Vagina (tissue), 2 donors: ENCODE measurements around the gene ZNF732. TPM values are rescaled to one million over a fixed set of nuclear protein-coding genes. Genes with fewer than 3 reads are reported as not detected.
"Not testable (repeated sequence)": the region's sequence is repeated elsewhere in the genome, so short reads cannot be mapped to it uniquely, and the experiment has no call there.

Experiments used
- DNase-seq, 2 donors: peaks; one replicate each; pipeline ENCODE4 v3.0.0-alpha.2; 2017; ENCODE audit errors: extremely low spot score in 2 of 2
- H3K27ac ChIP-seq: fragments of 200-600 bp; sonication (generic); one replicate; pipeline ENCODE4 v1.5.1; 2019
- H3K27me3 ChIP-seq: fragments of 200-600 bp; sonication (generic); one replicate; pipeline ENCODE4 v1.5.1; 2019
- H3K36me3 ChIP-seq, 2 donors: fragments of 200-600 bp; sonication (generic); one replicate each; pipeline ENCODE4 v1.5.1; 2017 to 2019
- H3K4me1 ChIP-seq: fragments of 200-600 bp; sonication (generic); one replicate; pipeline ENCODE4 v1.5.1; 2019
- H3K4me3 ChIP-seq, 2 donors: fragments of 200-600 bp; sonication (generic); 1 replicate in 1 of 2; 2 replicates in 1 of 2; pipeline ENCODE4 v1.5.1; 2016 to 2019
- H3K9me3 ChIP-seq: fragments of 200-600 bp; sonication (generic); one replicate; pipeline ENCODE4 v1.5.1; 2019
- POLR2A ChIP-seq, 2 donors: fragments of 450-650 bp; IDR thresholded peaks; one replicate each; pipeline ENCODE4 v1.6.1; 2017; ENCODE audit warnings: antibody characterized with exemption in 2 of 2, mild to moderate bottlenecking in 2 of 2, moderate library complexity in 2 of 2
- POLR2AphosphoS5 ChIP-seq, 2 donors: sonication (generic); formaldehyde crosslinking; IDR thresholded peaks; one replicate each; pipeline ENCODE4 v1.9.0; 2017; ENCODE audit warnings: antibody characterized with exemption in 2 of 2, mild to moderate bottlenecking in 2 of 2, low read depth in 1 of 2; ENCODE audit not compliant: insufficient read depth in 1 of 2
- intact Hi-C: fragments of 100-400 bp; cut with DNase I; formaldehyde crosslinking; loops from one replicate; pipeline ENCODE4 v1.15.1; 2023
- total RNA-seq: library from RNA; depleted of rRNA; stranded (reverse); fragments of >200 nt; gene quantifications from one replicate; pipeline ENCODE4 v1.2.3, GENCODE V29; 2016
- TF ChIP-seq, protein P1 (sequence below), 3 experiments: fragments of 450-650 bp in 2 of 3; fragments of 200-600 bp in 1 of 3; sonication (generic) in 1 of 3; IDR thresholded peaks; one replicate each; pipeline ENCODE4 v1.5.1; 2017 to 2019; ENCODE audit warnings: antibody characterized with exemption in 3 of 3, mild to moderate bottlenecking in 2 of 3, moderate library complexity in 2 of 3

The ZNF732 gene
- total RNA-seq, 1 donor from 2014 or later = 0.98 TPM

DNA sequence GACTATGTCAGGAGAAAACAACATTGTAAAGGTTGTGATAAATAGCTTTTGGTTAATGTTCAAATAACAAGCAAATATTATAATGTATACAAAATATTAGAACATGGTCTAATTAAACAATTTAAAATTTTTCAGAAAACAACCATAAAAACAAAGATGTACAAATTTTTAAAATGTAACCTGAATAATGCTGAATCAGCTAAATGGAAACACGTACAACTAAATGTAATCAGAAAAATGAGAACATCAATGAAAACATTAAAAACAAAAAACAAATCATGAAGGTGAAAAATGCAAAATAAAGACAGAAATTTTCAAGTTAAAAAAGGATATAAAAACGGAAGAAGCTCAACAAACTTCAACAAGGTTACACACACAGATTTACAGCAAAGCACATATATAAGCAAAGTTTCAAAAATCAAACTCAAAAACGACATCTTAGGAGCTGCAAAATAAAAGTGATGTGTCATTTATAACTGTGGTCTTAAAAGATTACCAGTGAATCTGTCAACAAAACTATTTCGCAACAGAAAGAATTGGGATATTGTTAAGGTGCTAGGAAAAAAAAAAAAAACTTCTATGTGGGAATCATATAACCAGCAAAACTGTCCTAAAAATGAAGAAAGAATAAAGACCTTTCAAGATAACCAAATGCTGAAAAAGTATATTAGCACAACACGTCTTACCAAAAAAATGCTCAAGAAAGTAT is 31.8 kb downstream of the ZNF732 start:
- Histone ChIP-seq H3K4me1 (no peaks in the 10 kb centered on the region), H3K36me3 (peaks cover 0 to 24% of the 10 kb centered on the region in 2 donors), H3K27ac (no peak overlapping the region), H3K27me3 (no peaks in the 10 kb centered on the region), H3K9me3 (peaks cover 57% of the 10 kb centered on the region), H3K4me3 (no peak overlapping the region)
- TF ChIP-seq POLR2A (IDR thresholded peaks at IDR 0.05) (no peak), POLR2AphosphoS5 (IDR thresholded peaks at IDR 0.05; ENCODE audit: insufficient read depth in 1 of 2, low read depth in 1 of 2) (no peak)
- TF ChIP-seq, protein P1, sequence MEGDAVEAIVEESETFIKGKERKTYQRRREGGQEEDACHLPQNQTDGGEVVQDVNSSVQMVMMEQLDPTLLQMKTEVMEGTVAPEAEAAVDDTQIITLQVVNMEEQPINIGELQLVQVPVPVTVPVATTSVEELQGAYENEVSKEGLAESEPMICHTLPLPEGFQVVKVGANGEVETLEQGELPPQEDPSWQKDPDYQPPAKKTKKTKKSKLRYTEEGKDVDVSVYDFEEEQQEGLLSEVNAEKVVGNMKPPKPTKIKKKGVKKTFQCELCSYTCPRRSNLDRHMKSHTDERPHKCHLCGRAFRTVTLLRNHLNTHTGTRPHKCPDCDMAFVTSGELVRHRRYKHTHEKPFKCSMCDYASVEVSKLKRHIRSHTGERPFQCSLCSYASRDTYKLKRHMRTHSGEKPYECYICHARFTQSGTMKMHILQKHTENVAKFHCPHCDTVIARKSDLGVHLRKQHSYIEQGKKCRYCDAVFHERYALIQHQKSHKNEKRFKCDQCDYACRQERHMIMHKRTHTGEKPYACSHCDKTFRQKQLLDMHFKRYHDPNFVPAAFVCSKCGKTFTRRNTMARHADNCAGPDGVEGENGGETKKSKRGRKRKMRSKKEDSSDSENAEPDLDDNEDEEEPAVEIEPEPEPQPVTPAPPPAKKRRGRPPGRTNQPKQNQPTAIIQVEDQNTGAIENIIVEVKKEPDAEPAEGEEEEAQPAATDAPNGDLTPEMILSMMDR (IDR thresholded peaks at IDR 0.05) = no peak
- intact Hi-C loops = no loop called here
- no peak for DNase-seq

DNA sequence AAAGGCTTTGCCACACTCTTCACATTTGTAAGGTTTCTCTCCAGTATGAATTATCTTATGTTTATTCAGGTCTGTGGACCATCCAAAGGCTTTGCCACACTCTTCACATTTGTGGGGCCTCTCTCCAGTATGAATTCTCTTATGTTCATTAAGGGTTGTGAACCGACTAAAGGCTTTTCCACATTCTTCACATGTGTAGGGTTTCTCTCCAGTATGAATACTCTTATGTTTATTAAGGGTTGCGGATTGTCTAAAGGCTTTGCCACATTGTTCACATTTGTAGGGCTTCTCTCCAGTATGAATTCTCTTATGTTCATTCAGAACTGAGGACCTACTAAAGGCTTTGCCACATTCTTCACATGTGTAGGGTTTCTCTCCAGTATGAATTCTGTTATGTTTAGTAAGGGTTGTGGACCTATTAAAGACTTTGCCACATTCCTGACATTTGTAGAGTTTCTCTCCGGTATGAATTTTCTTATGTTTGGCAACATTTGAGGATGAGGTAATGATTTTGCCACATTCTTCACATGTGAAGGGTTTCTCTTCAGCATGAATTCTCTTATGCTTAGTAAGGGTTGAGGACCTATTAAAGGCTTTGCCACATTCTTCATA is 33.7 kb downstream of the ZNF732 start:
- intact Hi-C loops = no loop called here
- Histone ChIP-seq H3K9me3 (peaks cover 61% of the 10 kb centered on the region), H3K27me3 (no peaks in the 10 kb centered on the region), H3K36me3 (peaks cover 0 to 33% of the 10 kb centered on the region in 2 donors), H3K27ac (no peak overlapping the region), H3K4me1 (no peaks in the 10 kb centered on the region), H3K4me3 (no peak overlapping the region)
- TF ChIP-seq, protein P1 (IDR thresholded peaks at IDR 0.05) = no peak
- TF ChIP-seq POLR2AphosphoS5 (IDR thresholded peaks at IDR 0.05; ENCODE audit: insufficient read depth in 1 of 2, low read depth in 1 of 2) = no peak
- TF ChIP-seq POLR2A (IDR thresholded peaks at IDR 0.05) = no peak
- no peak for DNase-seq

DNA sequence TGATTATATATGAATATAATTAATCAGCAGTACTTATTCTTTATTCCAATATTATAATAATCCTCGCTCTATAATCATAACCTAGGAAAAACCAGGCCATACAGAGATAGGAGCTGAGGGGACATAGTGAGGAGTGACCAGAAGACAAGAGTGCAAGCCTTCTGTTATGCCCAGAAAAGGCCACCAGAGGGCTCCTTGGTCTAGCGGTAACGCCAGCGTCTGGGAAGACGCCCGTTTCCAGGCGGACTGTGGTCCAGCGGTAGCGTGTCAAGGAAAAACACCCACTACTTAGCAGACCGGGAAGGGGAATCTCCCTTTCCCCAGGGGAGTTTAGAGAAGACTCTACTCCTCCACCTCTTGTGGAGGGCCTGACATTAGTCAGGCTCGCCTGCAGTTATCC is 46.0 kb downstream of the ZNF732 start:
- H3K4me3 ChIP-seq, H3K4me1 ChIP-seq, DNase-seq, intact Hi-C loops, H3K27ac ChIP-seq, H3K27me3 ChIP-seq: not testable (repeated sequence)
- Histone ChIP-seq H3K9me3 (peaks cover 50% of the 10 kb centered on the region), H3K36me3 (peaks cover 0 to 18% of the 10 kb centered on the region in 2 donors)

DNA sequence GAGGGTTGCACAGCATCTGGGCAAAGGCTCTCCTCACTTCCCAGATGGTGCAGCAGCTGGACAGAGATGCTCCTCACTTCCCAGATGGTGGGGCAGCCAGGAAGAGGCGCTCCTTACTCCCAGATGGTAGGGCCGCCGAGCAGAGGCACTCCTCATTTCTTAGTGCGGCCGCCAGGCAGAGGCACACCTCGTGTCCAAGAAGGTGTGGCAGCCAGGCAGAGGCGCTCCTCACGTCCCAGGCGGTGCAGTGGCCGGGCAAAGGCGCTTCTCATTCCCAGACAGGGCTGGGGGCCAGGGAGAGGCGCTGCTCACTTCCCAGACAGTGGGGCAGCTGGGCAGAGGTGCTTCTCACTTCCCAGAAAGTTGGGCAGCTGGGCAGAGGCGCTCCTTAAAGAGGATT is 48.8 kb downstream of the ZNF732 start:
- no peak for TF ChIP-seq POLR2A (IDR thresholded peaks at IDR 0.05)
- no peak for TF ChIP-seq POLR2AphosphoS5 (IDR thresholded peaks at IDR 0.05; ENCODE audit: insufficient read depth in 1 of 2, low read depth in 1 of 2)
- TF ChIP-seq, protein P1 (IDR thresholded peaks at IDR 0.05) = no peak
- Histone ChIP-seq H3K36me3 (peaks cover 0 to 25% of the 10 kb centered on the region in 2 donors), H3K9me3 (peaks cover 54% of the 10 kb centered on the region), H3K27ac (no peak overlapping the region), H3K27me3 (no peaks in the 10 kb centered on the region), H3K4me3 (no peak overlapping the region), H3K4me1 (no peaks in the 10 kb centered on the region)
- intact Hi-C loops = no loop called here
- no peak for DNase-seq

DNA sequence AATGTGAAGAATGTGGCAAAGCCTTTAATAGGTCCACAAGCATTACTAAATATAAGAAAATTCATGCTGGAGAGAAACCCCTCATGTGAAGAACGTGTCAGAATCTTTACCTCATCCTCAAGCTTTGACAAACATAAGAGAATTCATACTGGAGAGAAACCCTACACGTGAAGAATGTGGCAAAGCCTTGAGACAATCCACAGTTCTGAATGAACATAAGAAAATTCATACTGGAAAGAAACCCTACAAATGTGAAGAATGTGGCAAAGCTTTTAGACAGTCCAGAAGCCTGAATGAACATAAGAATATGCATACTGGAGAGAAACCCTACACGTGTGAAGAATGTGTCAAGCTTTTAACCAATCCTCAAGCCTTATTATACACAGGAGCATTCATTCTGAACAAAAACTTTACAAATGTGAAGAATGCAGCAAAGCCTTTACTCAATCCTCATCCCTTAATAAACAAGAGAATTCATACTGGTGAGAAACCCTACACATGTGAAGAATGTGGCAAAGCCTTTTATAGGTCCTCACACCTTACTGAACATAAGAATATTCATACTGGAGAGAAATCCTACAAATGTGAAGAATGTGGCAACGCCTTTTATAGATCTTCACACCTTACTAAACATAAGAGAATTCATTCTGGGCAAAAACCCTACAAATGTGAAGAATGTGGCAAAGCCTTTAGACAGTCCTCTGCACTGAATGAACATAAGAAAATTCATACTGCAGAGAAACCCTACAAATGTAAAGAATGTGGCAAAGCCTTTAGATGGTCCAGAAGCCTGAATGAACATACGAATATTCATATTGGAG is 51.1 kb downstream of the ZNF732 start:
- no peak for TF ChIP-seq POLR2AphosphoS5 (IDR thresholded peaks at IDR 0.05; ENCODE audit: insufficient read depth in 1 of 2, low read depth in 1 of 2)
- TF ChIP-seq, protein P1 (IDR thresholded peaks at IDR 0.05) = no peak
- no peak for TF ChIP-seq POLR2A (IDR thresholded peaks at IDR 0.05)
- H3K4me3 ChIP-seq = no peak overlapping the region
- no peak for DNase-seq
- H3K27me3 ChIP-seq = no peaks in the 10 kb centered on the region
- H3K9me3 ChIP-seq = peaks cover 49% of the 10 kb centered on the region
- no peaks in the 10 kb centered on the region for H3K4me1 ChIP-seq
- H3K36me3 ChIP-seq = peaks cover 0 to 14% of the 10 kb centered on the region in 2 donors
- H3K27ac ChIP-seq = no peak overlapping the region
- intact Hi-C loops = no loop called here
